IPS-NIHi7 (cell line): ENCODE measurements around the gene CCDC137.
A peak's percentile ranks its signal among the peaks of the same experiment; 100 is the strongest.

Experiments
- DNase-seq: peaks from one replicate; pipeline ENCODE4 v3.0.0; 2012; ENCODE audit warnings: mixed read lengths; ENCODE audit errors: extremely low spot score

The CCDC137 gene

GRCh38 chr17:81701288-81702071 lies 34.9 kb downstream of the CCDC137 start:
- no peak for DNase-seq

GRCh38 chr17:81702934-81703746 lies 36.6 kb downstream of the CCDC137 start, which contains the start of gene MRPL12:
MRPL12 (plus strand) TSS chr17:81703367; CDS start chr17:81703502, 135 bp downstream.
- DNase-seq: peak; percentile 98

GRCh38 chr17:81703747-81704654 lies 37.5 kb downstream of the CCDC137 start:
- DNase-seq: no peak

GRCh38 chr17:81705518-81706231 lies 39.1 kb downstream of the CCDC137 start:
- DNase-seq: no peak

GRCh38 chr17:81706232-81706611 lies 39.7 kb downstream of the CCDC137 start:
- no peak for DNase-seq

GRCh38 chr17:81706757-81707624 lies 40.5 kb downstream of the CCDC137 start:
- no peak for DNase-seq

- no peak for DNase-seq
These were observed 41.4 kb downstream of the CCDC137 start for GRCh38 chr17:81707725-81708646.

- no peak for DNase-seq
These were observed 42.2 kb downstream of the CCDC137 start for GRCh38 chr17:81708739-81709185.

- DNase-seq: no peak
These were observed 44.2 kb downstream of the CCDC137 start for GRCh38 chr17:81710514-81711308.

- peak; percentile 92 for DNase-seq
These were observed 45.4 kb downstream of the CCDC137 start, which contains the start of gene SLC25A10 for GRCh38 chr17:81711814-81712467. SLC25A10 (plus strand) TSS chr17:81712284; CDS start chr17:81712427, 143 bp downstream.

GRCh38 chr17:81712468-81713003 lies 46.0 kb downstream of the CCDC137 start:
- no peak for DNase-seq

- DNase-seq: no peak
These were observed 46.5 kb downstream of the CCDC137 start for GRCh38 chr17:81713004-81713555.

- no peak for DNase-seq
These were observed 47.2 kb downstream of the CCDC137 start for GRCh38 chr17:81713556-81714411.

- DNase-seq: no peak
These were observed 48.0 kb downstream of the CCDC137 start for GRCh38 chr17:81714412-81715106.
